HFFc6 (cell line): ENCODE data around the gene SLC4A5. TPM values are rescaled to one million over a fixed set of nuclear protein-coding genes. Genes with fewer than 3 reads are reported as not detected.
A peak's percentile ranks its signal among the peaks of the same experiment; 100 is the strongest.

Experiments used
- DNase-seq: peaks from one replicate; pipeline ENCODE4 v3.0.0-alpha.2; 2018
- H3K27ac Mint-ChIP-seq: 2 replicates; pipeline ENCODE4 v1.8.0; 2020; ENCODE audit warnings: mild to moderate bottlenecking, mixed read lengths
- H3K27me3 Mint-ChIP-seq: 2 replicates; pipeline ENCODE4 v1.8.0; 2021; ENCODE audit warnings: mild to moderate bottlenecking, moderate library complexity, mixed read lengths; ENCODE audit not compliant: insufficient read depth
- H3K36me3 Mint-ChIP-seq: 2 replicates; pipeline ENCODE4 v1.8.0; 2021; ENCODE audit warnings: low read depth, mixed read lengths
- H3K4me1 Mint-ChIP-seq: 2 replicates; pipeline ENCODE4 v1.8.0; 2020; ENCODE audit warnings: low read depth, mixed read lengths
- H3K4me3 Mint-ChIP-seq: 2 replicates; pipeline ENCODE4 v1.8.0; 2020; ENCODE audit warnings: mild to moderate bottlenecking, moderate library complexity, mixed read lengths
- H3K9me3 Mint-ChIP-seq: 2 replicates; pipeline ENCODE4 v1.8.0; 2020; ENCODE audit warnings: mild to moderate bottlenecking, mixed read lengths
- CTCF ChIP-seq: fragments of 200-600 bp; sonication (generic); IDR thresholded peaks from 2 replicates; pipeline ENCODE4 v1.5.0; 2021; ENCODE audit warnings: antibody characterized with exemption, mild to moderate bottlenecking
- total RNA-seq, 6 experiments: library from RNA; stranded (reverse); fragmentation: NEBNext Ultra II Directional; extraction: Animal tissue kit (Norgen Biotek cat#: 25700); gene quantifications; 2 replicates in 1 of 6; 3 replicates in 5 of 6; pipeline ENCODE4 v1.2.3, GENCODE V29; 2021

The SLC4A5 gene
- total RNA-seq, 6 experiments from 2014 or later, result 0.19 to 0.40 (median 0.31) TPM; not detected in 3

GRCh38 chr2:74178211-74179062 lies 164.8 kb downstream of the SLC4A5 start, which contains the start of gene MOB1A:
Gene MOB1A (minus strand): TSS chr2:74178879. CDS start chr2:74178674, 205 bp downstream.
- no peak for TF ChIP-seq CTCF
- peak within 1 kb of the TSS; percentile 85 for H3K27ac Mint-ChIP-seq
- peaks cover 11% of the 10 kb centered on the region; the same call in 1 of the 2 replicates for H3K36me3 Mint-ChIP-seq
- H3K9me3 Mint-ChIP-seq, result no peaks in the 10 kb centered on the region
- H3K4me3 Mint-ChIP-seq, result peak within 1 kb of the TSS; percentile 94
- peaks cover 36% of the 10 kb centered on the region for H3K4me1 Mint-ChIP-seq
- peak; percentile 97 for DNase-seq
- H3K27me3 Mint-ChIP-seq, result no peaks in the 10 kb centered on the region; the same call in 1 of the 2 replicates

- no peak for DNase-seq
- Mint-ChIP-seq H3K4me1 (peaks cover 36% of the 10 kb centered on the region), H3K9me3 (no peaks in the 10 kb centered on the region), H3K27me3 (no peaks in the 10 kb centered on the region; the same call in 1 of the 2 replicates), H3K36me3 (peaks cover 11% of the 10 kb centered on the region; the same call in 1 of the 2 replicates), H3K27ac (peak overlapping the region; percentile 85), H3K4me3 (peak overlapping the region; percentile 94)
- no peak for TF ChIP-seq CTCF
These were observed 165.5 kb downstream of the SLC4A5 start for GRCh38 chr2:74177696-74178095.

GRCh38 chr2:74174909-74175308 lies 168.3 kb downstream of the SLC4A5 start:
- H3K27ac Mint-ChIP-seq, result no peak overlapping the region
- H3K27me3 Mint-ChIP-seq, result no peaks in the 10 kb centered on the region; the same call in 1 of the 2 replicates
- TF ChIP-seq CTCF, result no peak
- DNase-seq, result no peak
- H3K9me3 Mint-ChIP-seq, result no peaks in the 10 kb centered on the region
- no peak overlapping the region for H3K4me3 Mint-ChIP-seq
- peaks cover 19% of the 10 kb centered on the region for H3K36me3 Mint-ChIP-seq
- peaks cover 36% of the 10 kb centered on the region for H3K4me1 Mint-ChIP-seq

- Mint-ChIP-seq H3K4me3 (no peak overlapping the region), H3K9me3 (no peaks in the 10 kb centered on the region), H3K27ac (no peak overlapping the region), H3K4me1 (peaks cover 7% of the 10 kb centered on the region; the same call in 1 of the 2 replicates), H3K27me3 (no peaks in the 10 kb centered on the region), H3K36me3 (peaks cover 39% of the 10 kb centered on the region)
- TF ChIP-seq CTCF, result no peak
- DNase-seq, result no peak
These were observed 174.5 kb downstream of the SLC4A5 start for GRCh38 chr2:74168739-74169138.

Other genes with a start within 250 kb of the SLC4A5 start
- 10 to 100 TPM; 71.6 to 92.5 (median 80.8) TPM for gene BOLA3, start 195.5 kb downstream of the SLC4A5 start, total RNA-seq
- 100 to 1,000 TPM in 5 of 6 experiments, 10 to 100 TPM in 1; 95.4 to 121 (median 112) TPM for gene MOB1A, start 164.5 kb downstream of the SLC4A5 start, total RNA-seq
- 10 to 100 TPM; 75.3 to 99.6 (median 85.1) TPM for gene MTHFD2, start 144.8 kb downstream of the SLC4A5 start, total RNA-seq
- 100 to 1,000 TPM; 222 to 286 (median 236) TPM for gene DCTN1, start 36.9 kb upstream of the SLC4A5 start, total RNA-seq
- gene C2orf81, start 78.2 kb upstream of the SLC4A5 start, total RNA-seq, result 1 to 10 TPM in 5 of 6 experiments, under 1 TPM in 1; 0.53 to 2.3 (median 1.4) TPM
- gene WDR54, start 78.3 kb upstream of the SLC4A5 start, total RNA-seq, result 10 to 100 TPM; 30.7 to 37.7 (median 33.4) TPM
- gene RTKN, start 98.5 kb upstream of the SLC4A5 start, total RNA-seq, result 10 to 100 TPM; 12.7 to 14.8 (median 13.6) TPM
- 10 to 100 TPM; 18.4 to 26.9 (median 21.4) TPM for gene INO80B, start 111.7 kb upstream of the SLC4A5 start, total RNA-seq
- 10 to 100 TPM; 51.0 to 73.1 (median 56.7) TPM for gene WBP1, start 115.0 kb upstream of the SLC4A5 start, total RNA-seq
- gene MOGS, start 122.0 kb upstream of the SLC4A5 start, total RNA-seq, result 10 to 100 TPM; 51.4 to 68.9 (median 62.5) TPM
- gene MRPL53, start 129.3 kb upstream of the SLC4A5 start, total RNA-seq, result 100 to 1,000 TPM in 2 of 6 experiments, 10 to 100 TPM in 4; 74.5 to 120 (median 97.7) TPM
- 10 to 100 TPM in 4 of 6 experiments, 1 to 10 TPM in 2; 8.5 to 11.1 (median 10.2) TPM for gene CCDC142, start 139.6 kb upstream of the SLC4A5 start, total RNA-seq
- gene TTC31, start 139.7 kb upstream of the SLC4A5 start, total RNA-seq, result 10 to 100 TPM; 14.3 to 17.4 (median 16.7) TPM
- 1 to 10 TPM in 3 of 6 experiments, under 1 TPM in 3; 0.21 to 1.8 (median 1.2) TPM for gene LBX2, start 156.2 kb upstream of the SLC4A5 start, total RNA-seq
- gene PCGF1, start 164.3 kb upstream of the SLC4A5 start, total RNA-seq, result 10 to 100 TPM; 26.0 to 33.8 (median 29.3) TPM
- gene TLX2, start 171.0 kb upstream of the SLC4A5 start, total RNA-seq, result under 1 TPM; 0.17 to 0.31 (median 0.21) TPM
- under 1 TPM in 2 of 6 experiments, not detected in 4; 0.14 to 0.40 TPM for gene DQX1, start 182.8 kb upstream of the SLC4A5 start, total RNA-seq
- 100 to 1,000 TPM in 2 of 6 experiments, 10 to 100 TPM in 4; 81.0 to 119 (median 94.6) TPM for gene AUP1, start 186.3 kb upstream of the SLC4A5 start, total RNA-seq
- gene HTRA2, start 186.5 kb upstream of the SLC4A5 start, total RNA-seq, result 10 to 100 TPM; 29.7 to 43.3 (median 33.6) TPM
- gene LOXL3, start 210.5 kb upstream of the SLC4A5 start, total RNA-seq, result 10 to 100 TPM; 59.4 to 76.5 (median 64.1) TPM
- gene DOK1, start 211.3 kb upstream of the SLC4A5 start, total RNA-seq, result 10 to 100 TPM; 17.3 to 38.4 (median 31.5) TPM